K562 (cell line): ENCODE results near the gene CHST12. TPM values are rescaled to one million over a fixed set of nuclear protein-coding genes. Genes with fewer than 3 reads are reported as not detected.

Experiments
- BCLAF1 ChIP-seq, 2 experiments: fragments of 450-650 bp in 1 of 2; IDR thresholded peaks; 2 replicates each; pipeline ENCODE4 v1.6.1; 2011 to 2017; ENCODE audit warnings: low read depth in 2 of 2, antibody characterized with exemption in 1 of 2, borderline replicate concordance in 1 of 2, low read length in 1 of 2, mild to moderate bottlenecking in 1 of 2, mixed read lengths in 1 of 2; ENCODE audit not compliant: control insufficient read depth in 1 of 2
- CHD7 ChIP-seq: fragments of 200-600 bp; sonication (generic); IDR thresholded peaks from one replicate; pipeline ENCODE4 v1.6.1; 2012; ENCODE audit warnings: mild to moderate bottlenecking, low read depth, low read length, inconsistent platforms
- ETV5 ChIP-seq: sonication (generic); formaldehyde crosslinking; IDR thresholded peaks from 2 replicates; pipeline ENCODE4 v1.4.0; 2020; ENCODE audit warnings: low read depth, mild to moderate bottlenecking, missing genetic modification reagents
- FOXK2 ChIP-seq, 2 experiments: fragments of 450-650 bp; IDR thresholded peaks in 1 of 2; conservative IDR thresholded peaks in 1 of 2; 2 replicates each; pipeline ENCODE4 v1.6.1; 2016; ENCODE audit warnings: low read depth in 2 of 2, mild to moderate bottlenecking in 1 of 2
- HSF4 ChIP-seq: fragments of 250-450 bp; sonication (Bioruptor Pico); IDR thresholded peaks from 2 replicates; pipeline ENCODE4 v2.1.2; 2022; ENCODE audit warnings: mild to moderate bottlenecking, moderate library complexity, borderline replicate concordance
- LCOR ChIP-seq: sonication (generic); formaldehyde crosslinking; IDR thresholded peaks from 2 replicates; pipeline ENCODE4 v1.8.0; 2022; ENCODE audit warnings: mild to moderate bottlenecking, missing genetic modification reagents
- NRF1 ChIP-seq, 2 experiments: fragments of 450-650 bp; IDR thresholded peaks in 1 of 2; conservative IDR thresholded peaks in 1 of 2; 2 replicates each; pipeline ENCODE4 v1.6.1; 2014; ENCODE audit warnings: mild to moderate bottlenecking in 2 of 2
- NUFIP1 ChIP-seq: fragments of 450-650 bp; IDR thresholded peaks from 2 replicates; pipeline ENCODE4 v1.6.1; 2018; ENCODE audit not compliant: partially characterized antibody
- PCBP1 ChIP-seq: fragments of 200-400 bp; formaldehyde crosslinking; IDR thresholded peaks from 2 replicates; pipeline ENCODE4 v1.6.1; 2018; ENCODE audit warnings: mild to moderate bottlenecking, low read depth, low read length; ENCODE audit not compliant: poor library complexity, severe bottlenecking
- PHB2 ChIP-seq: fragments of 450-650 bp; IDR thresholded peaks from 2 replicates; pipeline ENCODE4 v1.6.1; 2017; ENCODE audit warnings: low read depth
- RBM17 ChIP-seq: fragments of 200-400 bp; formaldehyde crosslinking; IDR thresholded peaks from 2 replicates; pipeline ENCODE4 v1.6.1; 2017; ENCODE audit warnings: low read depth, mild to moderate bottlenecking, low read length, borderline replicate concordance
- SMAD1 ChIP-seq: fragments of 150-350 bp; IDR thresholded peaks from 2 replicates; pipeline ENCODE4 v1.6.1; 2014; ENCODE audit warnings: low read length, low read depth; ENCODE audit not compliant: partially characterized antibody
- ZNF695 ChIP-seq: fragments of 450-650 bp; formaldehyde crosslinking; IDR thresholded peaks from 2 replicates; pipeline ENCODE4 v1.4.0; 2020; ENCODE audit warnings: mild to moderate bottlenecking, moderate library complexity
- polyA plus RNA-seq, 8 experiments: library from polyadenylated mRNA; depleted of rRNA in 4 of 8; stranded (reverse) in 5 of 8; unstranded in 3 of 8; fragments of >200 nt; fragmentation: Nextera tagmentation in 2 of 8; fragmentation: Illumina TruSeq in 1 of 8; extraction: Ambion mirVana in 2 of 8; extraction: Trizol in 1 of 8; gene quantifications; 2 replicates each; pipeline versions ENCODE4 v1.2.1 to v1.2.3, GENCODE V29; 2011 to 2014; ENCODE audit warnings: inconsistent platforms in 1 of 8, missing spikeins in 1 of 8
- total RNA-seq, 7 experiments: library from RNA; depleted of rRNA in 6 of 7; stranded (reverse); fragments of >200 nt in 6 of 7; fragmentation: Illumina TruSeq in 2 of 7; extraction: Trizol in 2 of 7; gene quantifications; 2 replicates each; pipeline versions ENCODE4 v1.2.1 to v1.2.3, GENCODE V29; 2011 to 2021; ENCODE audit warnings: low replicate concordance in 1 of 7
- TF ChIP-seq, protein P1 (sequence below): sonication (generic); formaldehyde crosslinking; IDR thresholded peaks from 2 replicates; pipeline ENCODE4 v1.8.0; 2022; ENCODE audit warnings: mild to moderate bottlenecking, missing genetic modification reagents

The CHST12 gene
- total and polyA plus RNA-seq, 9 of the 15 experiments (the other 6 are each of a cell fraction or from before 2014, with no cell fraction given): 0.18 to 19.8 (median 3.6) TPM

DNA sequence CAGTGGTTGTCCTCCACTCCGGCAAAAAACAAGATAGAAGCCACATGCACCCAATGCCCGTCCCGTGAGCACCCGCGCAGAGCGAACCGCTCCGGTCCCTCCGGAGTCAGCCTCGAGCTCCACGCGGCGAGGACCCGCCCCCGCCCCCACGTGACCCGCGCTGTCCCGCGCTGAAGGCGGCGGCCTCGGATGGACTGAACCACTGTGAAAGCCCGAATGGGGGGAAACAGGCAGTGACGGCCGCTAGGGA is 49.5 kb upstream of the CHST12 start (continued):
- TF ChIP-seq NRF1 (conservative IDR thresholded peaks at IDR 0.05 in 1 of 2, IDR thresholded peaks at IDR 0.05 in 1 of 2) (peak; percentile 85 to 87), ETV5 (peak; percentile 61; the same call in 1 of the 2 replicates), BCLAF1 (IDR thresholded peaks at IDR 0.05; ENCODE audit: borderline replicate concordance in 1 of 2, control insufficient read depth in 1 of 2, low read depth in 2 of 2, low read length in 1 of 2) (peak in 1 of 2 experiments; percentile 49; a peak in 1 of 4 replicates), ZNF695 (CRISPR knock-in tag) (no peak), RBM17 (no peak), PCBP1 (peak; percentile 8), SMAD1 (peak; percentile 69), PHB2 (no peak), LCOR (CRISPR knock-in tag) (peak; percentile 98), CHD7 (no peak), HSF4 (no peak), NUFIP1 (peak; percentile 70), FOXK2 (conservative IDR thresholded peaks at IDR 0.05 in 1 of 2, IDR thresholded peaks at IDR 0.05 in 1 of 2; ENCODE audit: low read depth in 2 of 2) (peak in 1 of 2 experiments; percentile 15; a peak in 1 of 4 replicates)
- TF ChIP-seq, protein P1, sequence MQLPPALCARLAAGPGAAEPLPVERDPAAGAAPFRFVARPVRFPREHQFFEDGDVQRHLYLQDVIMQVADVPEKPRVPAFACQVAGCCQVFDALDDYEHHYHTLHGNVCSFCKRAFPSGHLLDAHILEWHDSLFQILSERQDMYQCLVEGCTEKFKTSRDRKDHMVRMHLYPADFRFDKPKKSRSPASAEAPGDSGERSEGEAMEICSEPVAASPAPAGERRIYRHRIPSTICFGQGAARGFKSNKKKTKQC (CRISPR knock-in tag): peak; percentile 99
